ENCODE results near the gene MAP9.
"Not testable (repeated sequence)": the region's sequence is repeated elsewhere in the genome, so short reads cannot be mapped to it uniquely, and the experiment has no call there.

MAP9 gene

DNA sequence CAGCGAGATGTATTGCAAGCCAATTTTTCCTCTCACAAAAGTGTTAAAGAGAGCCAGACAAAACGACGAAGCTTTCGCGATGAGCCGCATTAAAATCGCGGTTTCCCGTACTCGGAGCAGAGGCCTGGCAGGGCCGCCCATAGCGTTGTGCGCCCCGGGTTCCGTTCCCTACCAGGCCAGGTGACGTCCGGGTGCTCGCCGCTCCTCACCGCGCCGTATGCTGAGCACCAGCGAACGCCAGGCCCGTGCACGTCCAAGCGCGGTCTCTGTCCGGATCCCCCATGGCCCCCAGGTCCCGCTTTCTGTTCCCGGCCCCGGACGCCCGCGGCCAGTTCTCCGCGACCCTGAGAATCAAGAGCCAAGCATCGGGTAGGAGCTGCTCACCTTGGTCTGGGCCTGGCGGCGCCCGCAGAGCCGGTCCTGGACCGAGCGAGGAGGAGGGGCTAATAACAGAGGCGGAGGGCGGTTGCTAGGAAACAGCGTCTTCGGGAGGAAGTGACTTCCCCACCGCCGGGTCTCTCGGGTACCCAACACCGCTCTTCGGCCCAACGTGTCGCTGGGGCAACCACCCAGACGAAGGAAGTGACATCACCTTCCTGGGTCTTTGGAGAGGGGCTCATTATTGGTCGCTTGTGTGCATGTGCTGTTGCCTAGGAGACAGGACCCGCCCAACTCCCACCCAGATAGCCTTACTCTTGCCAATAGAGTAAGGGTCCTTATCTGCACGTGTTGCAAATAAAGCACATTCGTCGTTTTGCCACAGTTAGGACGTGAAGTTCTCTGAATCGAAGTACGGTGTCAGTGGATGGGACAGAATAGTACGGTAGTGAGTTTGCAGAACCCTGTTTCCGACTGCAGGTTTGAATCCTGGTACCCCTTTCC lies at the start of gene MAP9:
MAP9 (minus strand) TSS at position 579 of the 882 bp plus-strand sequence. CDS start 1,115 bp downstream, outside the sequence.
- FAIRE-seq (peak; percentile 32), DNase-seq (ENCODE audit: low spot score) (peak; percentile 95)

DNA sequence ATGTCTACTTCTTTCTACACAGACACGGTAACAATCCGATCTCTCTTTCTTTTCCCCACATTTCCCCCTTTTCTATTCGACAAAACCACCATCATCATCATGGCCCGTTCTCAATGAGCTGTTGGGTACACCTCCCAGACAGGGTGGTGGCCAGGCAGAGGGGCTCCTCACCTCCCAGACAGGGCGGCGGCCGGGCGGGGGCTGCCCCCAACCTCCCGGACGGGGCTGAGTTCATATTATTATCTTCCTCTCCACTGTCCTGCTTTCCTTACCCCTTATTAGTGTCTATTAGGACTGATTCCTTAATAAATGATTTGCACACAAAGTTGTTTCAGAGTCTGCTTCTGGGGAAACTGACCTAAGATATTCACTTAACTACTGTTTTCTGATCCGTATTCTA lies 48.0 kb upstream of the MAP9 start:
- not testable (repeated sequence) for DNase-seq (ENCODE audit: low spot score); FAIRE-seq

GRCh38 chr4:155423671-155424070 lies 46.9 kb upstream of the MAP9 start:
- DNase-seq (ENCODE audit: low spot score) (no peak), FAIRE-seq (no peak)

DNA sequence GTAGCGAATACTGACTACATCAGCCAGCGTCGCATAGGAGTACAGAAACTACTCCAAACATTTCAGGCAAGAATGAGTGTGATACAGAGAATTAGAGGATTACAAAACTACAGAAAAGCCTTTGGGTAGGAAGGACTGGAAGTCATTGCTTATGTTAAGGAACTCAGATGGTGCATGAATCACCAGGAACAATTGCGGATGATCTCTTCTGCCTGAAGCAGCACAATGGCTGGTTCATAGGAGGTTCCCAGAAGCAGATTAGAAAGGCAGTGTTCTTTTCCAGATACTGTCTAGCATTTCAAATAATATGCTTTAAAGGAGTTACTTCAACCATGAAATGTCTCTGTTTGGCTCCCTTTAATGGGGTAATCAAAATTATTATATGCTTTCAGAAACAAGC lies 42.5 kb upstream of the MAP9 start:
- FAIRE-seq (no peak), DNase-seq (ENCODE audit: low spot score) (no peak)

- FAIRE-seq (no peak), DNase-seq (ENCODE audit: low spot score) (no peak)
Observed at GRCh38 chr4:155415662-155416061, 38.9 kb upstream of the MAP9 start.

- no peak for FAIRE-seq
Observed at GRCh38 chr4:155413451-155413850, 36.7 kb upstream of the MAP9 start.

GRCh38 chr4:155411546-155411945 lies 34.8 kb upstream of the MAP9 start:
- FAIRE-seq (no peak), DNase-seq (ENCODE audit: low spot score) (no peak)

More at GRCh38 chr4:155413451-155413850, 36.7 kb upstream of the MAP9 start:
- no peak for DNase-seq (ENCODE audit: low spot score)

- DNase-seq (ENCODE audit: low spot score) = no peak
- FAIRE-seq = no peak
Observed at GRCh38 chr4:155408796-155409195, 32.0 kb upstream of the MAP9 start.

- DNase-seq (ENCODE audit: low spot score) (no peak), FAIRE-seq (no peak)
Observed at GRCh38 chr4:155407480-155407879, 30.7 kb upstream of the MAP9 start.

DNA sequence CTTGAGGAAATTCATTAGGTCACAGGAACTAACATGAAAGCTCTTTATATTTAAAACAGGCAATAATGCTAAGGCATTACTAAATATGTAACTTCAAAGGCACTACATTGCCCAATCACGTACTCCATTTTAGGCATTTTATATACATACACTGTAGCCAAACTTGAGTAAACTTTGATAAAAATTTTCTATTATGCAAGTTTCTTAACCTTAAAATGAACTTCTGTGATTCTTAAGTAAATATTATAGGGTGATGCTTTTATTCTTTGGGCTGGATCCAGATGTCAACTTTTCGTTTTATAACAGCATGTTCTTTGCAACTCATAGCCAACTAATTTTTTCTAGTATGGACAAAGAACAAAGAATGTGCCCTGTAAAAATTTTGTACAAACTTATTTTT lies 28.3 kb upstream of the MAP9 start:
- no peak for FAIRE-seq
- DNase-seq (ENCODE audit: low spot score) = no peak

- DNase-seq (ENCODE audit: low spot score) = peak; percentile 8
- no peak for FAIRE-seq
Observed at GRCh38 chr4:155403886-155404285, 27.1 kb upstream of the MAP9 start.

DNA sequence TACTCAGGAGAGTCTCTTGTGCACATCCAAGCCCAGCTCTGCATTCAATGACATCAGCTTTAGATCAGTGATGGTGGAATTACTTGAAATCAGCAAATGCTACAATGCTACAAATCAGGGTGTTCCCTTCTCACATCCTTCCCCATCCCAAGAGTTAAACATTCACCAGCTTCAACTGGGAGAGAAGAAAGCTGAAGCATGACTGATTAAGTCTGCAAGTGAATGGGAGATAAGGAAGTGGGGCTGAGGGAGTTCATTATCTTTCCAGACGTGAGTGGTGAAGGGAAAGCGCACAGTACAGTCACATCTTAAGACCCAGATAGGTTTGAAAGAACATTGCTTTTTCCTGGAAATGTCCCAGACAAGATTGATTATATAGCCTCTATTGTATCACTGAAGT lies 26.2 kb upstream of the MAP9 start:
- no peak for DNase-seq (ENCODE audit: low spot score)
- FAIRE-seq = no peak

GRCh38 chr4:155400893-155401292 lies 24.1 kb upstream of the MAP9 start:
- no peak for DNase-seq (ENCODE audit: low spot score)
- no peak for FAIRE-seq

- DNase-seq (ENCODE audit: low spot score) (no peak), FAIRE-seq (no peak)
Observed at GRCh38 chr4:155399974-155400697, 23.4 kb upstream of the MAP9 start.

DNA sequence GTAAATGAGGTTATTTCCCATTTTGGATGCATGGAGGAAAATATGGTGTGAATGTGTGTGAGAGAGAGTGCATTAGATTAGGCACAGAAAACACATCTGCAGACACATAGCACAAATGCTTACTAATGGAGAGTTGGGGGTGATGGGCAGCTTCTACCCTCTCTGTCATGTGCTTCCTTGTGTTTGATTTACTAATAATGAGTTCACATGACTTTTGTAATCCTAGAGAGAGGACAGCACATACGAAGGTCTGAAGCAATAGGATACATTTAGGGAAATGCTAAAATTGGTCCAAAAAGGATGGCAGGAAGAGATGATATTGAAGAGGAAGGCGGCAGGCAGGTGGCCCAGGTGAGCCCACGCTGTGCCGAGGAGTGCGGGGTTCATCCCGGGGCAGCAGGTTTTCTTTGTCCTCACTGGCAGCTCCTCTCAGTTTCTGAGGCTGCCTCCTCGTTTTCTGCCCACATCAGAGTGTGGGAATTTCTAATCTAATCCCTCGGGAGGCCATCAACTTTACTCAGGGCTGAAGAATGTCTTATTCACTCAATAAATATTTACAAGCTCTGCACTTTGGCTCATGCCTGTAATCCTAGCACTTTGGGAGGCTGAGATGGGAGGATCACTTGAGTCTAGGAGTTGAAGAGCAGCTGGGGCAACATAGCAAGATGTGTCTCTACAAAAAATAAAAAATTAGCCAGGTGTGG lies 15.9 kb upstream of the MAP9 start:
- FAIRE-seq (no peak), DNase-seq (ENCODE audit: low spot score) (peak; percentile 76)

GRCh38 chr4:155391932-155392331 lies 15.2 kb upstream of the MAP9 start:
- FAIRE-seq (no peak), DNase-seq (ENCODE audit: low spot score) (no peak)

GRCh38 chr4:155388162-155388561 lies 11.4 kb upstream of the MAP9 start:
- no peak for FAIRE-seq
- DNase-seq (ENCODE audit: low spot score) = no peak

GRCh38 chr4:155383541-155383940 lies 6.8 kb upstream of the MAP9 start:
- DNase-seq (ENCODE audit: low spot score) (no peak), FAIRE-seq (no peak)

DNA sequence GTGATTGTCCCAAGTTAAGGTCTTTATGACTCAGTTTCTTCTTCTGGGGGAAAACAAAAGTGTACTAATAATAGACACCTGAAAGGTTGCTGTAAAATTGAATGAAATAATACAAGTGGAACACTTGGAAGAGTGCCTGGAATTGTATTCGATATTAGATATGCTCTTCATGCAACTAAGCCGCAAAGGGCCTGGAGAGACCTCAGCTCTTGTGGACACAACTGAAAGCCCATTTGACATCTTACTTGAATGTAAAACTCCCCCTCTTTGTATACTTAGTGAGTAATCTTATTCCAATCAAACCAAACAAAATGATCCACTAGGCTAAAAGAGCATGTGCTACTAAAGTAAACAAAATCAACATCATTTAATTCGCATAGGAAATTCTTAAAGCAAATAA lies 511 bp upstream of the MAP9 start:
- no peak for FAIRE-seq
- DNase-seq (ENCODE audit: low spot score) = no peak

DNA sequence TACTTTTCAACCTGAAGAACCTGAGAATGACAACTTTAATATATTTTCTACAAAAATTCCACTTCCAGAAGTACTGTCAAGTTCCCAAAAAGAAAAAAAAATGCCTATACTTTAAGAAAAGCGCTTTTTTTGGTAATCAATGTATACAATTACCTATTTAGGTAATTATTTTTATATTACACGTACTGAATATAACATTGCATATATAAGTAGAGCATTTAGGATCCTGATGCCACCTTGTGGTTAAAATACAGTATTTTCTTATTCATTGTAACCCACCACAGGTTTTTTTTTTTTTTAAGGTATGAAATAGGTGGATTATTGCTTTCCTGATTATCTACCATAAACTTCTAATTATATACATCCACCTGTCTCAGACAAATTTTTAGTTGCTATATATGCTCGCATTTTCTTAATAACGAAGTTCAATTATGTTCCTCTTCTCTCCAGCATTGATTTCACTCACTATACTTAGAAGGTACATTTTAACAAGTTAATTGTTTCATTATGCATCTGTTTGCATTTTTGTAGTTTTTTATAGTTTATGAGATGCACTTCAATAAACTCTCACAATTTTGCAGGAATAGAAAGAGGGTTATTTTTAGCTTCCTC lies 5.2 kb downstream of the MAP9 start:
- FAIRE-seq (no peak), DNase-seq (ENCODE audit: low spot score) (no peak)

GRCh38 chr4:155367608-155368007 lies 9.2 kb downstream of the MAP9 start:
- FAIRE-seq = no peak
- DNase-seq (ENCODE audit: low spot score) = no peak

Data from urothelium cell line (cell line).